Ishikawa (cell line): ENCODE data around the gene PTPRM.

Source experiments
- CEBPB ChIP-seq: IDR thresholded peaks from 2 replicates; pipeline ENCODE4 v1.6.1; 2012
- CREB1 ChIP-seq: IDR thresholded peaks from 2 replicates; pipeline ENCODE4 v1.6.1; 2012; ENCODE audit warnings: low read depth
- EGR1 ChIP-seq: IDR thresholded peaks from 2 replicates; pipeline ENCODE4 v1.6.1; 2012
- EP300 ChIP-seq: IDR thresholded peaks from 2 replicates; pipeline ENCODE4 v1.6.1; 2012; ENCODE audit warnings: borderline replicate concordance
- FOXM1 ChIP-seq: IDR thresholded peaks from 2 replicates; pipeline ENCODE4 v1.6.1; 2012; ENCODE audit warnings: low read depth, borderline replicate concordance
- NFIC ChIP-seq: IDR thresholded peaks from 2 replicates; pipeline ENCODE4 v1.6.1; 2012
- RAD21 ChIP-seq: IDR thresholded peaks from 2 replicates; pipeline ENCODE4 v1.6.1; 2012; ENCODE audit warnings: low read depth
- TAF1 ChIP-seq: IDR thresholded peaks from 2 replicates; pipeline ENCODE4 v1.6.1; 2012; ENCODE audit warnings: low read depth, mild to moderate bottlenecking
- TCF12 ChIP-seq: IDR thresholded peaks from 2 replicates; pipeline ENCODE4 v1.6.1; 2012; ENCODE audit warnings: low read depth
- TEAD4 ChIP-seq: IDR thresholded peaks from 2 replicates; pipeline ENCODE4 v1.6.1; 2012
- YY1 ChIP-seq: IDR thresholded peaks from 2 replicates; pipeline ENCODE4 v1.6.1; 2012; ENCODE audit warnings: low read depth
- ZBTB7A ChIP-seq: IDR thresholded peaks from 2 replicates; pipeline ENCODE4 v1.6.1; 2012; ENCODE audit warnings: low read depth
- TF ChIP-seq, protein P1 (sequence below): IDR thresholded peaks from 2 replicates; pipeline ENCODE4 v1.6.1; 2012
- TF ChIP-seq, protein P2 (sequence below): IDR thresholded peaks from 2 replicates; pipeline ENCODE4 v1.6.1; 2012; ENCODE audit warnings: low read depth, mild to moderate bottlenecking

DNA sequence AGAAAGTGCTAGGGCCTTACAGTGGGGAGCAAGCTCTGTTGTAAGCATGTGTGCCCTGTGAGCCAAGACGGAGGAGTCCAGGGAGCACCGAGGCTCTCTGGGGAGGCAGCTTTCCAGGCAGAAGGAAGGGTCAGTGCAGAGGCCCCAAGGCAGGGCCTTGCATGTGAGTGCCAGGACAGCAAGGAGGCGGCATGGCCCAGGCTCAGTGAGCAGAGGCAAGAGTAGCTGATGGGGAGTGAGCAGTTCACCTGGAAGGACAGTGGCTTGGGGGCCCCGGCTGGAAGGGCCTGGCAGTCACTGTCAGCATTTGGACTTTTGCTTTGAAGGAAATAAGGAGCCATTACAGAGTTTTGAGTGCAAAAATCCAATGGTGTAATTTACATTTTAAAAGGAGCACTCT is 818.3 kb downstream of the PTPRM start:
- TF ChIP-seq RAD21 (no peak), TEAD4 (no peak), CEBPB (no peak), FOXM1 (no peak), TCF12 (no peak), TAF1 (no peak), EP300 (no peak), NFIC (no peak), CREB1 (no peak), EGR1 (no peak), YY1 (no peak), ZBTB7A (no peak)
- TF ChIP-seq, protein P1, sequence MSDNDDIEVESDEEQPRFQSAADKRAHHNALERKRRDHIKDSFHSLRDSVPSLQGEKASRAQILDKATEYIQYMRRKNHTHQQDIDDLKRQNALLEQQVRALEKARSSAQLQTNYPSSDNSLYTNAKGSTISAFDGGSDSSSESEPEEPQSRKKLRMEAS: no peak
- TF ChIP-seq, protein P2, sequence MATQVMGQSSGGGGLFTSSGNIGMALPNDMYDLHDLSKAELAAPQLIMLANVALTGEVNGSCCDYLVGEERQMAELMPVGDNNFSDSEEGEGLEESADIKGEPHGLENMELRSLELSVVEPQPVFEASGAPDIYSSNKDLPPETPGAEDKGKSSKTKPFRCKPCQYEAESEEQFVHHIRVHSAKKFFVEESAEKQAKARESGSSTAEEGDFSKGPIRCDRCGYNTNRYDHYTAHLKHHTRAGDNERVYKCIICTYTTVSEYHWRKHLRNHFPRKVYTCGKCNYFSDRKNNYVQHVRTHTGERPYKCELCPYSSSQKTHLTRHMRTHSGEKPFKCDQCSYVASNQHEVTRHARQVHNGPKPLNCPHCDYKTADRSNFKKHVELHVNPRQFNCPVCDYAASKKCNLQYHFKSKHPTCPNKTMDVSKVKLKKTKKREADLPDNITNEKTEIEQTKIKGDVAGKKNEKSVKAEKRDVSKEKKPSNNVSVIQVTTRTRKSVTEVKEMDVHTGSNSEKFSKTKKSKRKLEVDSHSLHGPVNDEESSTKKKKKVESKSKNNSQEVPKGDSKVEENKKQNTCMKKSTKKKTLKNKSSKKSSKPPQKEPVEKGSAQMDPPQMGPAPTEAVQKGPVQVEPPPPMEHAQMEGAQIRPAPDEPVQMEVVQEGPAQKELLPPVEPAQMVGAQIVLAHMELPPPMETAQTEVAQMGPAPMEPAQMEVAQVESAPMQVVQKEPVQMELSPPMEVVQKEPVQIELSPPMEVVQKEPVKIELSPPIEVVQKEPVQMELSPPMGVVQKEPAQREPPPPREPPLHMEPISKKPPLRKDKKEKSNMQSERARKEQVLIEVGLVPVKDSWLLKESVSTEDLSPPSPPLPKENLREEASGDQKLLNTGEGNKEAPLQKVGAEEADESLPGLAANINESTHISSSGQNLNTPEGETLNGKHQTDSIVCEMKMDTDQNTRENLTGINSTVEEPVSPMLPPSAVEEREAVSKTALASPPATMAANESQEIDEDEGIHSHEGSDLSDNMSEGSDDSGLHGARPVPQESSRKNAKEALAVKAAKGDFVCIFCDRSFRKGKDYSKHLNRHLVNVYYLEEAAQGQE: no peak
